Transverse colon (tissue), 4 donors: Measurements from ENCODE around the gene EPOP. TPM values are rescaled to one million over a fixed set of nuclear protein-coding genes. Genes with fewer than 3 reads are reported as not detected.

Source experiments
- DNase-seq: peaks from one replicate; pipeline ENCODE4 v3.0.0-alpha.2; 2019
- H3K27ac ChIP-seq, 4 donors: fragments of 200-600 bp; sonication (generic); 2 replicates each; pipeline ENCODE4 v1.5.1; 2016 to 2018; ENCODE audit warnings: inconsistent platforms in 4 of 4
- H3K27me3 ChIP-seq: fragments of 200-600 bp; sonication (generic); 2 replicates; pipeline ENCODE4 v1.5.1; 2017; ENCODE audit warnings: inconsistent platforms
- H3K36me3 ChIP-seq, 4 donors: fragments of 200-600 bp; sonication (generic); 2 replicates each; pipeline ENCODE4 v1.5.1; 2017 to 2019; ENCODE audit warnings: inconsistent platforms in 4 of 4
- H3K4me1 ChIP-seq, 4 donors: fragments of 200-600 bp; sonication (generic); 2 replicates each; pipeline ENCODE4 v1.5.1; 2017 to 2020; ENCODE audit warnings: inconsistent platforms in 4 of 4
- H3K4me3 ChIP-seq, 4 donors: fragments of 200-600 bp; sonication (generic); 1 replicate in 1 of 4; 2 replicates in 3 of 4; pipeline versions ENCODE4 v1.5.1 to v1.6.1; 2017 to 2019; ENCODE audit warnings: inconsistent platforms in 4 of 4
- H3K9me3 ChIP-seq, 2 donors: fragments of 200-600 bp; sonication (generic); 2 replicates each; pipeline ENCODE4 v1.5.1; 2017 to 2019; ENCODE audit warnings: inconsistent platforms in 2 of 2
- CTCF ChIP-seq, 5 experiments: fragments of 200-600 bp in 3 of 5; fragments of 450-650 bp in 2 of 5; sonication (generic) in 3 of 5; IDR thresholded peaks; 1 replicate in 2 of 5; 2 replicates in 3 of 5; pipeline ENCODE4 v1.5.1; 2016 to 2017; ENCODE audit warnings: antibody characterized with exemption in 5 of 5, inconsistent platforms in 3 of 5, mild to moderate bottlenecking in 2 of 5, moderate library complexity in 1 of 5
- EP300 ChIP-seq: sonication (generic); formaldehyde crosslinking; IDR thresholded peaks from one replicate; pipeline ENCODE4 v1.6.1; 2017; ENCODE audit warnings: antibody characterized with exemption, low read depth
- POLR2A ChIP-seq: fragments of 450-650 bp; IDR thresholded peaks from one replicate; pipeline ENCODE4 v1.6.1; 2016; ENCODE audit warnings: antibody characterized with exemption, mild to moderate bottlenecking, moderate library complexity
- POLR2AphosphoS5 ChIP-seq, 3 donors: sonication (generic); formaldehyde crosslinking; IDR thresholded peaks; one replicate each; pipeline ENCODE4 v1.6.1; 2016; ENCODE audit warnings: antibody characterized with exemption in 3 of 3
- WGBS, 2 donors: methylation state at CpG; one replicate each; pipeline ENCODE4 v1.1.5; 2018; ENCODE audit warnings: low coverage in 1 of 2; 5-methylcytosine and 5-hydroxymethylcytosine counted together
- in situ Hi-C, 4 donors: fragments of 200-750 bp; cut with MboI; loops; one replicate each; pipeline versions ENCODE4 v1.15.0 to v1.15.1; 2017; ENCODE audit warnings: low sequenced_read_pairs in 3 of 4, low pct_ligation_motif_present in 1 of 4, low pct_unique_long_range_greater_than_20kb in 1 of 4
- intact Hi-C: fragments of 100-400 bp; cut with DNase I; formaldehyde crosslinking; loops from one replicate; pipeline ENCODE4 v1.15.1; 2023; ENCODE audit warnings: low total_unique reads
- total RNA-seq, 4 donors: library from RNA; depleted of rRNA; stranded (reverse); fragments of >200 nt; gene quantifications; one replicate each; pipeline ENCODE4 v1.1.0, GENCODE V29; 2016

EPOP gene
- total RNA-seq, 4 donors from 2014 or later = 0.14 to 3.8 (median 0.61) TPM

DNA sequence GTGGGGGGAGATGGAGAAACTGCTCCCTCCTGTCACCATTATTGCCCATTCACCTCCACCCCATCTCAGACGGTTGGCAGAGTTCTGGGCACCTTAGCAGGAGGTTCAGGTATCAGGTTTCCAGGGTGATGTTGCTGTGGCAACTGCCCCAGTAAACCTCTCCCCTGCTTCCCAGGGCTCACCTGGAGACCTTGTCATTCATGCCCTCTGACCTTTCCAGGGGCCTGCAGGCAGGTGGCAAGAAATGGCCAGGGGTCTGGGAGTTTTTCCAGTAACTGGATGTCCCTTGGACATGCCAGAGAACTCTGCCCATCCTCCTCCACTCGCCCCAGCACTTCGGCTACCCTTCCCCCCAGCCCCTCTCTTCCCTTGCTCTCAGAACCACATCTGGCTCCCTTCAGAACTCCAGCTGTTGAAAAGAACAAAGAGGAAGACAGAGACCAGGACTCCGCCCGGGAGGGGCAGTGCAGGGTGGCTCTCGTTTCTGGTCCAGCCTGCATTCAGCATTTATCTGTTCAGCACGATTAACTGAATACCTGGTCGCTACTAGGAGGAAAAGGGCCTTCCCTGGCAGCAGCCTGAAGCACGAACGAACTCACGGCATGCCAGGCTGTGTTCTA is 38.8 kb upstream of the EPOP start:
- peaks cover 0 to 25% (median 7%) of the 10 kb centered on the region in 4 donors for H3K36me3 ChIP-seq
- H3K27me3 ChIP-seq = no peaks in the 10 kb centered on the region
- no peak for TF ChIP-seq POLR2A
- TF ChIP-seq POLR2AphosphoS5 (IDR thresholded peaks at IDR 0.05) = no peak
- no peak for TF ChIP-seq EP300
- TF ChIP-seq CTCF (IDR thresholded peaks at IDR 0.05) = no peak
- no peak overlapping the region for H3K4me3 ChIP-seq
- no peak overlapping the region for H3K27ac ChIP-seq
- intact Hi-C loops = no loop called here
- DNase-seq = no peak
- peaks cover 0 to 4% (median 0%) of the 10 kb centered on the region in 4 donors for H3K4me1 ChIP-seq
- 76% methylated on average over 11 of the region's 11 CpGs; no CpG with 5 or more reads in 1 of the 2 donors for WGBS, 2 donors
- no peaks in the 10 kb centered on the region for H3K9me3 ChIP-seq
- in situ Hi-C loops = no loop called here

DNA sequence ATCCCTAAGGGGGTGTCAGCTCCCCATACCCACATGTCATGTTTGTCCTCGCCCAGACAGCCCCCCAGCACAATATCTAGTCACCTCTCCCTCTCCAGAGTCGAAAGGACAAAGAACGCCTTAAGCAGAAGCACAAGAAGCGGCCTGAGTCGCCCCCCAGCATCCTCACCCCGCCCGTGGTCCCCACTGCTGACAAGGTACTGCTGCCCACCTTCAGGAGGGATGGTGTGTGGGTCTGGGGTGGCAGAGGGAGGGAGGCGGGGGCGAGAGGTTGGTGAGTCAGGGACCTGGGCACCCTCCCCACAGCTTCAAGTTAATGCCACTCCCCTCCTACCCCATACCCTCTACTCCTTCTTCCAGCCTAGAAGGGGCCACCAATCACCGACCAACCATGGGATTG is 37.8 kb upstream of the EPOP start:
- Histone ChIP-seq H3K4me1 (peaks cover 0 to under 1% (median 0%) of the 10 kb centered on the region in 4 donors), H3K27ac (no peak overlapping the region), H3K4me3 (no peak overlapping the region), H3K27me3 (no peaks in the 10 kb centered on the region), H3K9me3 (no peaks in the 10 kb centered on the region), H3K36me3 (peaks cover 0 to 23% (median 7%) of the 10 kb centered on the region in 4 donors)
- no peak for DNase-seq
- in situ Hi-C loops = no loop called here
- WGBS, 2 donors = 96% methylated on average over 10 of the region's 10 CpGs; no CpG with 5 or more reads in 1 of the 2 donors
- intact Hi-C loops = no loop called here
- TF ChIP-seq POLR2A = no peak
- no peak for TF ChIP-seq CTCF (IDR thresholded peaks at IDR 0.05)
- TF ChIP-seq EP300 = no peak
- TF ChIP-seq POLR2AphosphoS5 (IDR thresholded peaks at IDR 0.05) = no peak

DNA sequence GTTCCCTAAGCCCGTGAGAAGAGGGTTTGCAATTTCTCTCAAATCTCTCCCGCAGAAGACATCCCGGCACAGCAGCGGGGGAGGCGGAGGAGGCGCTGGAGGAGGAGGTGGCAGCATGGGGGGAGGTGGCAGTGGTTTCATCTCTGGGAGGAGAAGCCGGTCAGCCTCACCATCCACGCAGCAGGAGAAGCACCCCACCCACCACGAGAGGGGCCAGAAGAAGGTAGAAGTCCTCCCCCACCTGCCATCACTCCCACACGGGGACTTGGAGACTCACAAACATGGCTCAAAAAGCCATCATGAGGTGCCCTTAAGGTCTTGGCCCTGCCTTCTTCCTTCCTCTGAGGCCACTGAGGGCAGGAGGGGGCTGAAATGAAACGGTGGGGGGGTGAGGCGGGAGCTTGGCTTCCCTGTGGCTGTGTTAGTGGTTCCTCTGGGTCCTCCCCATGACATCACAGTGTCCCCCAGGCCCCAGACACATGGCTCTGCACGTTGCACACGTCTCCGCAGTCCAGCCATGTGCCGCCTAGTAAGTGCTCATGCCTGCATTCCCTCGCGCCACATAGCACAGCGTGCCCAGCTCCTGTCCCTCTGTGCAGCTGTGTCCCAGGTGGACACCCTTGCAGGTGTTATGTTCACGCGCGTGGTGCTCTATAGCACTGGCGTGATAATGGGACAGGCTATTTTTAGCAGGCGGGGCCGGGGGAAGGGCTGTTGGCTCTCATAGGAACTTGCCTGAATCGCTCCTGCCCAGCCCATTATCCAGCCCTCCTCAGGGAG is 37.2 kb upstream of the EPOP start:
- TF ChIP-seq POLR2A (no peak), POLR2AphosphoS5 (IDR thresholded peaks at IDR 0.05) (no peak), CTCF (IDR thresholded peaks at IDR 0.05) (no peak), EP300 (no peak)
- DNase-seq = no peak
- H3K36me3 ChIP-seq = peaks cover 0 to 18% (median 7%) of the 10 kb centered on the region in 4 donors
- no peaks in the 10 kb centered on the region for H3K9me3 ChIP-seq
- no peaks in the 10 kb centered on the region for H3K27me3 ChIP-seq
- H3K4me1 ChIP-seq = peaks cover 2 to 7% (median 5%) of the 10 kb centered on the region in 4 donors
- intact Hi-C loops = no loop called here
- H3K27ac ChIP-seq = no peak overlapping the region
- in situ Hi-C loops = no loop called here
- H3K4me3 ChIP-seq = no peak overlapping the region
- 72 to 87% methylated on average over 2 to 25 of the region's 26 CpGs for WGBS, 2 donors

DNA sequence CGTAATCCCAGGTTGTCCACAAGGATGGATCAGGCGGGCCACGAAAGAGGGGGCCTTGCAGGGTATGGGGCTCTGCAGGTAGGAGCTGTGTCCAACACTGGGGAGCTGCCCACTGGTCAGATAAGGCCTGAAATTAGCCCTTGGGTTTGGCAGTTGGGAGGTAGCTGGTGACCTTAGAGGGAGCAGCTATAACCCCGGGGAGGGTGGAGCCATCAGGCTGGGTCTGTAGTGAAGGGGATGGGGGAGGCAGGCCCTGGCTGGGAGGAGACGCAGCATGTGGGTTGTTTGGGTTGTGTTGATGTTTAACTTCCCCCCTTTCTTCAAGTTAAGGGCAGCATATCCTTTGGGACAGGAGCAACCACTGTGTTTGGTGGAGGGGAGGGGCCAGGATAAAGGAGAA is 36.2 kb upstream of the EPOP start:
- intact Hi-C loops (no loop called here), in situ Hi-C loops (no loop called here)
- Histone ChIP-seq H3K4me1 (peaks cover 5 to 16% (median 13%) of the 10 kb centered on the region in 4 donors), H3K4me3 (no peak overlapping the region), H3K36me3 (peaks cover 0 to 13% (median 5%) of the 10 kb centered on the region in 4 donors), H3K9me3 (no peaks in the 10 kb centered on the region), H3K27me3 (no peaks in the 10 kb centered on the region), H3K27ac (no peak overlapping the region)
- TF ChIP-seq EP300 = no peak
- TF ChIP-seq POLR2A = no peak
- TF ChIP-seq CTCF (IDR thresholded peaks at IDR 0.05) = no peak
- TF ChIP-seq POLR2AphosphoS5 (IDR thresholded peaks at IDR 0.05) = no peak
- WGBS, 2 donors = 51 to 86% methylated on average over 2 to 5 of the region's 5 CpGs
- DNase-seq = no peak
